Measurements from ENCODE around the gene BDH1. TPM values are rescaled to one million over a fixed set of nuclear protein-coding genes. Genes with fewer than 3 reads are reported as not detected.
A peak's percentile ranks its signal among the peaks of the same experiment; 100 is the strongest.

The BDH1 gene
- total RNA-seq, 1 donor from 2014 or later, result 12.4 TPM

- no peak for TF ChIP-seq CTCF (IDR thresholded peaks at IDR 0.05)
- no peak for ATAC-seq
- H3K9me3 ChIP-seq, result no peaks in the 10 kb centered on the region
Measured at GRCh38 chr3:197496746-197497125, 59.0 kb downstream of the BDH1 start.

GRCh38 chr3:197495999-197496745 lies 59.6 kb downstream of the BDH1 start:
- no peak for TF ChIP-seq CTCF (IDR thresholded peaks at IDR 0.05)
- no peak for ATAC-seq
- Histone ChIP-seq H3K4me1 (no peaks in the 10 kb centered on the region), H3K27me3 (ENCODE audit: low read depth) (no peaks in the 10 kb centered on the region), H3K4me3 (no peak overlapping the region), H3K9me3 (no peaks in the 10 kb centered on the region), H3K36me3 (no peaks in the 10 kb centered on the region), H3K27ac (no peak overlapping the region)
- intact Hi-C loops (cut with DNase I), result no loop called here
- no peak for DNase-seq

More at GRCh38 chr3:197496746-197497125, 59.0 kb downstream of the BDH1 start:
- Histone ChIP-seq H3K27me3 (ENCODE audit: low read depth) (no peaks in the 10 kb centered on the region), H3K36me3 (no peaks in the 10 kb centered on the region), H3K4me3 (no peak overlapping the region), H3K4me1 (peaks cover 1% of the 10 kb centered on the region), H3K27ac (no peak overlapping the region)
- no peak for DNase-seq
- intact Hi-C loops (cut with DNase I), result no loop called here

GRCh38 chr3:197495499-197495898 lies 60.3 kb downstream of the BDH1 start:
- H3K36me3 ChIP-seq, result no peaks in the 10 kb centered on the region
- ATAC-seq (no peak), DNase-seq (no peak)
- intact Hi-C loops (cut with DNase I), result no loop called here
- H3K27ac ChIP-seq, result no peak overlapping the region
- H3K27me3 ChIP-seq (ENCODE audit: low read depth), result no peaks in the 10 kb centered on the region
- H3K9me3 ChIP-seq, result no peaks in the 10 kb centered on the region
- H3K4me3 ChIP-seq, result no peak overlapping the region
- no peaks in the 10 kb centered on the region for H3K4me1 ChIP-seq
- TF ChIP-seq CTCF (IDR thresholded peaks at IDR 0.05), result no peak

GRCh38 chr3:197495059-197495455 lies 60.7 kb downstream of the BDH1 start:
- ATAC-seq, result no peak
- intact Hi-C loops (cut with DNase I), result no loop called here

GRCh38 chr3:197494366-197495058 lies 61.3 kb downstream of the BDH1 start:
- no peak for DNase-seq
- ATAC-seq, result peak in 1 of 2 donors; percentile 13
- Histone ChIP-seq H3K9me3 (no peaks in the 10 kb centered on the region), H3K27ac (no peak overlapping the region), H3K36me3 (no peaks in the 10 kb centered on the region), H3K4me1 (no peaks in the 10 kb centered on the region), H3K27me3 (ENCODE audit: low read depth) (no peaks in the 10 kb centered on the region), H3K4me3 (no peak overlapping the region)
- intact Hi-C loops (cut with DNase I), result no loop called here
- no peak for TF ChIP-seq CTCF (IDR thresholded peaks at IDR 0.05)

More at GRCh38 chr3:197495059-197495455, 60.7 kb downstream of the BDH1 start:
- H3K4me1 ChIP-seq, result no peaks in the 10 kb centered on the region
- no peak for TF ChIP-seq CTCF (IDR thresholded peaks at IDR 0.05)
- no peak for DNase-seq
- no peak overlapping the region for H3K27ac ChIP-seq
- H3K27me3 ChIP-seq (ENCODE audit: low read depth), result no peaks in the 10 kb centered on the region
- H3K4me3 ChIP-seq, result no peak overlapping the region
- H3K36me3 ChIP-seq, result no peaks in the 10 kb centered on the region
- H3K9me3 ChIP-seq, result no peaks in the 10 kb centered on the region
